Measurements from ENCODE around the gene DNAH2. TPM values are rescaled to one million over a fixed set of nuclear protein-coding genes. Genes with fewer than 3 reads are reported as not detected.

Gene DNAH2
- total and polyA plus RNA-seq, 9 of the 15 experiments (the other 6 are each of a cell fraction or from before 2014, with no cell fraction given), result 0.03 TPM; not detected in 8

DNA sequence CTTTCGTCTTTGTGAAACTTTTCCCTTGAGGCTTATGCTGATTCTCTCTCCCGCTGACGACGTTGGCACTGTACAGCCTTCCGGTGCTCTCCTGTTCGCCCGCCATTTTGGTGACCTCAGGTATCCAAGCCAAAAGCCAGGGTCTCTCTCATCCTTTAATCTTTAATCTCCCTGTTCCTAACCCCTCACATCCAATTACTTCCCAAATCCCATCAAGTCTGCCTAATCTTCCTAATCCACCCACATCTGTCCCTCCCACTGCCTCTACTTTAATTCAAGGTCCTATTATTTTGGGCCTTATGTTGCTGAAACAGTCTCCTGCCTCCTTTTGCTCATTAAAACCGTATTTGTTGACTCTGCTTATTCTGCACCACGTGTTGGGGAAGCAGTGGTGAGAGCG lies 22.0 kb upstream of the DNAH2 start:
- Histone ChIP-seq H3K36me3 (ENCODE audit: control insufficient read depth, insufficient read depth, low read length) (peaks cover 16% of the 10 kb centered on the region; the same call in 1 of the 3 replicates), H3K27me3 (ENCODE audit: control insufficient read depth in 2 of 2, insufficient read depth in 2 of 2, low read length in 2 of 2) (no peaks in the 10 kb centered on the region), H3K4me1 (replicated peaks in 1 of 2; ENCODE audit: control insufficient read depth in 2 of 2, insufficient read depth in 2 of 2, low read length in 2 of 2) (peaks cover under 1 to 2% of the 10 kb centered on the region in 2 experiments; a peak in 3 of 5 replicates), H4K20me1 (replicated peaks; ENCODE audit: control insufficient read depth, insufficient read depth, low read length) (no peaks in the 10 kb centered on the region), H3K9me3 (replicated peaks; ENCODE audit: control insufficient read depth, insufficient read depth, low read depth, low read length) (no peaks in the 10 kb centered on the region), H3K9ac (ENCODE audit: insufficient read depth in 1 of 2, low read depth in 2 of 2, low read length in 2 of 2) (no peak overlapping the region; a peak in 1 of 4 replicates), H3K4me2 (ENCODE audit: insufficient read depth, low read length) (no peak overlapping the region), H3K79me2 (ENCODE audit: control insufficient read depth, insufficient read depth, low read length) (no peaks in the 10 kb centered on the region), H3K4me3 (no peak overlapping the region), H3K27ac (ENCODE audit: extremely low read depth, low read depth, low read length) (no peak overlapping the region), H2AFZ (ENCODE audit: low read depth, low read length) (no peak overlapping the region), H3K9me1 (ENCODE audit: control insufficient read depth, insufficient read depth, low read length) (no peaks in the 10 kb centered on the region)
- no peak for TF ChIP-seq POLR2AphosphoS5 (IDR thresholded peaks at IDR 0.05; ENCODE audit: control insufficient read depth, insufficient read depth, low read depth, low read length)
- FAIRE-seq (no peak), ATAC-seq (no peak), DNase-seq (ENCODE audit: extremely low read depth in 1 of 4, low spot score in 3 of 4) (no peak)
- 95% methylated on average over 10 of the region's 10 CpGs for WGBS (ENCODE audit: insufficient coverage, low coverage, missing lambda C conversion rate)
- CTCF ChIA-PET (ENCODE audit: low intra/inter-chr PET ratio), result no interaction called here
- BruUV-seq (replicated peaks), result TSS peak; percentile 31
- POLR2A ChIA-PET, result interaction anchor here (1.0 kb wide), 1 partner anchor 9 kb away, joined by 7 read pairs; no protein-coding TSS in a partner anchor
- in situ Hi-C loops (cut with MboI) (no loop called here), intact Hi-C loops (cut with micrococcal nuclease) (no loop called here)

DNA sequence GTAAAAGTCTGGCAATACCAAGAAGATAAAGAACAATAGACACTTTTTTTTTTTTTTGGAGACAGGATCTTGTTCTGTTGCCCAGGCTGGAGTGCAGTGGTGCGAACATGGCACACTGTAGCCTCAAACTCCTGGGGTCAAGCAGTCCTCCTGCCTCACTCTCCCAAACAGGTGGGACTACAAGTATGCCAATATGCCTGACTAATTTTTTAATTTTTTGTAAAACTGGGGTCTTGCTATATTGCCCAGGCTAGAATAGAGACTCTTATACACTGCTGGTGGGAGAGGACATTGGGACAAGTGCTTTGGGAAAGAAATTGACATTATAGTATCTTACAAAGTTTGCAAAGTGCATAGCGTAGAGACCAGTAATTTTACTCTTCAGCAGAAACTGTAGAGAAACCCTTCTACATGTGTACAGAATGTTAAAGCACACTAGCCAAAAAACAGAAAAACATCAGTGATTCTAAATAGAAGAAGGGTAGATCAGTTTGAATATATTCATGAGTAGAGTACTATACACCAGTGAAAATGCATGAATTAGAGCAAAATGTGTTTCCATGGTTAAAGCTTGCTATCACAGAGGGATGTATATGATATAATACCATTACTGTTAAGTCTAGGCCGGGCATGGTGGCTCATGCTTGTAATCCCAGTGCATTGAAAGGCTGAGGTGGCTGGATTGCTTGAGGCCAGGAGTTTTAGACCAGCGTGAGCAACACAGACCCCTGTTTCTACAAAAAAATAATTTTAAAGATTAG lies 19.5 kb upstream of the DNAH2 start:
- no peaks in the 10 kb centered on the region for H4K20me1 ChIP-seq (replicated peaks; ENCODE audit: control insufficient read depth, insufficient read depth, low read length)
- no peak for TF ChIP-seq TCF3 (CRISPR knock-in tag; IDR thresholded peaks at IDR 0.05)
- peak; percentile 41 for TF ChIP-seq ZNF146 (CRISPR knock-in tag; IDR thresholded peaks at IDR 0.05; ENCODE audit: unreplicated experiment)
- TF ChIP-seq, protein P1, sequence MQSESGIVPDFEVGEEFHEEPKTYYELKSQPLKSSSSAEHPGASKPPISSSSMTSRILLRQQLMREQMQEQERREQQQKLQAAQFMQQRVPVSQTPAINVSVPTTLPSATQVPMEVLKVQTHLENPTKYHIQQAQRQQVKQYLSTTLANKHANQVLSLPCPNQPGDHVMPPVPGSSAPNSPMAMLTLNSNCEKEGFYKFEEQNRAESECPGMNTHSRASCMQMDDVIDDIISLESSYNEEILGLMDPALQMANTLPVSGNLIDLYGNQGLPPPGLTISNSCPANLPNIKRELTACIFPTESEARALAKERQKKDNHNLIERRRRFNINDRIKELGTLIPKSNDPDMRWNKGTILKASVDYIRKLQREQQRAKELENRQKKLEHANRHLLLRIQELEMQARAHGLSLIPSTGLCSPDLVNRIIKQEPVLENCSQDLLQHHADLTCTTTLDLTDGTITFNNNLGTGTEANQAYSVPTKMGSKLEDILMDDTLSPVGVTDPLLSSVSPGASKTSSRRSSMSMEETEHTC (IDR thresholded peaks at IDR 0.05), result no peak
- TF ChIP-seq ZNF668 (CRISPR knock-in tag; IDR thresholded peaks at IDR 0.05), result no peak
- no peak for TF ChIP-seq KAT7 (CRISPR knock-in tag; IDR thresholded peaks at IDR 0.05; ENCODE audit: borderline replicate concordance)
- peak; percentile 41; the same call in 1 of the 2 replicates for TF ChIP-seq ZNF121 (CRISPR knock-in tag; conservative IDR thresholded peaks at IDR 0.05)
- no peaks in the 10 kb centered on the region for H3K9me1 ChIP-seq (ENCODE audit: control insufficient read depth, insufficient read depth, low read length)
- FAIRE-seq (no peak), DNase-seq (ENCODE audit: extremely low read depth in 1 of 4, low spot score in 3 of 4) (no peak), ATAC-seq (no peak)
- H3K79me2 ChIP-seq (ENCODE audit: control insufficient read depth, insufficient read depth, low read length), result no peaks in the 10 kb centered on the region
- H2AFZ ChIP-seq (ENCODE audit: low read depth, low read length), result no peak overlapping the region
- H3K4me2 ChIP-seq (ENCODE audit: insufficient read depth, low read length), result no peak overlapping the region
- WGBS (ENCODE audit: insufficient coverage, low coverage, missing lambda C conversion rate), result 90% methylated on average over 4 of the region's 4 CpGs
- H3K27me3 ChIP-seq (ENCODE audit: control insufficient read depth in 2 of 2, insufficient read depth in 2 of 2, low read length in 2 of 2), result no peaks in the 10 kb centered on the region
- no TSS peak for BruUV-seq (replicated peaks)
- ChIA-PET CTCF (ENCODE audit: low intra/inter-chr PET ratio) (no interaction called here), POLR2A (no interaction called here)
- H3K4me3 ChIP-seq, result no peak overlapping the region
- intact Hi-C loops (cut with micrococcal nuclease) (no loop called here), in situ Hi-C loops (cut with MboI) (no loop called here)
- no peaks in the 10 kb centered on the region for H3K9me3 ChIP-seq (replicated peaks; ENCODE audit: control insufficient read depth, insufficient read depth, low read depth, low read length)
- peaks cover 16% of the 10 kb centered on the region; the same call in 1 of the 3 replicates for H3K36me3 ChIP-seq (ENCODE audit: control insufficient read depth, insufficient read depth, low read length)
- H3K9ac ChIP-seq (ENCODE audit: insufficient read depth in 1 of 2, low read depth in 2 of 2, low read length in 2 of 2), result no peak overlapping the region
- H3K4me1 ChIP-seq (replicated peaks in 1 of 2; ENCODE audit: control insufficient read depth in 2 of 2, insufficient read depth in 2 of 2, low read length in 2 of 2), result peaks cover 0 to 3% of the 10 kb centered on the region in 2 experiments; a peak in 3 of 5 replicates
- H3K27ac ChIP-seq (ENCODE audit: extremely low read depth, low read depth, low read length), result no peak overlapping the region

All from K562 (cell line).